ENCODE measurements around the gene CDH23. TPM values are rescaled to one million over a fixed set of nuclear protein-coding genes. Genes with fewer than 3 reads are reported as not detected.

Gene CDH23
- polyA plus RNA-seq, 1 donor from 2014 or later = 6.6 TPM

GRCh38 chr10:71777213-71777985, 380.7 kb downstream of the CDH23 start:
- H3K27ac ChIP-seq (ENCODE audit: low read length) = no peak overlapping the region
- H3K9me2 ChIP-seq (ENCODE audit: insufficient read depth, low read length) = no peaks in the 10 kb centered on the region
- H3K4me2 ChIP-seq (ENCODE audit: low read length) = no peak overlapping the region
- H2AFZ ChIP-seq (ENCODE audit: low read depth, low read length) = no peak overlapping the region
- no peak overlapping the region for H3K9ac ChIP-seq (ENCODE audit: low read length)
- H3K36me3 ChIP-seq (ENCODE audit: insufficient read depth, low read length) = no peaks in the 10 kb centered on the region
- no peak overlapping the region for H3K4me3 ChIP-seq (ENCODE audit: low read length)
- TF ChIP-seq, protein P1, sequence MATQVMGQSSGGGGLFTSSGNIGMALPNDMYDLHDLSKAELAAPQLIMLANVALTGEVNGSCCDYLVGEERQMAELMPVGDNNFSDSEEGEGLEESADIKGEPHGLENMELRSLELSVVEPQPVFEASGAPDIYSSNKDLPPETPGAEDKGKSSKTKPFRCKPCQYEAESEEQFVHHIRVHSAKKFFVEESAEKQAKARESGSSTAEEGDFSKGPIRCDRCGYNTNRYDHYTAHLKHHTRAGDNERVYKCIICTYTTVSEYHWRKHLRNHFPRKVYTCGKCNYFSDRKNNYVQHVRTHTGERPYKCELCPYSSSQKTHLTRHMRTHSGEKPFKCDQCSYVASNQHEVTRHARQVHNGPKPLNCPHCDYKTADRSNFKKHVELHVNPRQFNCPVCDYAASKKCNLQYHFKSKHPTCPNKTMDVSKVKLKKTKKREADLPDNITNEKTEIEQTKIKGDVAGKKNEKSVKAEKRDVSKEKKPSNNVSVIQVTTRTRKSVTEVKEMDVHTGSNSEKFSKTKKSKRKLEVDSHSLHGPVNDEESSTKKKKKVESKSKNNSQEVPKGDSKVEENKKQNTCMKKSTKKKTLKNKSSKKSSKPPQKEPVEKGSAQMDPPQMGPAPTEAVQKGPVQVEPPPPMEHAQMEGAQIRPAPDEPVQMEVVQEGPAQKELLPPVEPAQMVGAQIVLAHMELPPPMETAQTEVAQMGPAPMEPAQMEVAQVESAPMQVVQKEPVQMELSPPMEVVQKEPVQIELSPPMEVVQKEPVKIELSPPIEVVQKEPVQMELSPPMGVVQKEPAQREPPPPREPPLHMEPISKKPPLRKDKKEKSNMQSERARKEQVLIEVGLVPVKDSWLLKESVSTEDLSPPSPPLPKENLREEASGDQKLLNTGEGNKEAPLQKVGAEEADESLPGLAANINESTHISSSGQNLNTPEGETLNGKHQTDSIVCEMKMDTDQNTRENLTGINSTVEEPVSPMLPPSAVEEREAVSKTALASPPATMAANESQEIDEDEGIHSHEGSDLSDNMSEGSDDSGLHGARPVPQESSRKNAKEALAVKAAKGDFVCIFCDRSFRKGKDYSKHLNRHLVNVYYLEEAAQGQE (IDR thresholded peaks at IDR 0.05; ENCODE audit: borderline replicate concordance) = no peak
- no peak for TF ChIP-seq POLR2AphosphoS5 (IDR thresholded peaks at IDR 0.05)
- TF ChIP-seq MXI1 (conservative IDR thresholded peaks at IDR 0.05; ENCODE audit: poor library complexity, severe bottlenecking) = no peak
- no peak for TF ChIP-seq RAD21 (conservative IDR thresholded peaks at IDR 0.05)
- no peaks in the 10 kb centered on the region for H3K9me3 ChIP-seq (ENCODE audit: low read length)
- peaks cover 21% of the 10 kb centered on the region for H3K27me3 ChIP-seq (ENCODE audit: insufficient read depth, low read depth, low read length)
- no peaks in the 10 kb centered on the region for H4K20me1 ChIP-seq (ENCODE audit: insufficient read depth)
- H3F3A ChIP-seq (ENCODE audit: insufficient read depth, low read length, poor library complexity, severe bottlenecking) = no peaks in the 10 kb centered on the region
- H3K79me2 ChIP-seq (replicated peaks; ENCODE audit: insufficient read depth, low read length) = no peaks in the 10 kb centered on the region

GRCh38 chr10:71778071-71778825, 381.5 kb downstream of the CDH23 start:
- Histone ChIP-seq H4K20me1 (ENCODE audit: insufficient read depth) (no peaks in the 10 kb centered on the region), H3K4me3 (ENCODE audit: low read length) (no peak overlapping the region), H3F3A (ENCODE audit: insufficient read depth, low read length, poor library complexity, severe bottlenecking) (no peaks in the 10 kb centered on the region), H3K4me2 (ENCODE audit: low read length) (no peak overlapping the region), H3K9ac (ENCODE audit: low read length) (no peak overlapping the region), H3K27ac (ENCODE audit: low read length) (no peak overlapping the region), H3K79me2 (replicated peaks; ENCODE audit: insufficient read depth, low read length) (no peaks in the 10 kb centered on the region), H3K36me3 (ENCODE audit: insufficient read depth, low read length) (no peaks in the 10 kb centered on the region), H2AFZ (ENCODE audit: low read depth, low read length) (no peak overlapping the region), H3K9me2 (ENCODE audit: insufficient read depth, low read length) (no peaks in the 10 kb centered on the region), H3K9me3 (ENCODE audit: low read length) (no peaks in the 10 kb centered on the region), H3K27me3 (ENCODE audit: insufficient read depth, low read depth, low read length) (peaks cover 14% of the 10 kb centered on the region)
- TF ChIP-seq RAD21 (conservative IDR thresholded peaks at IDR 0.05) (no peak), SMC3 (conservative IDR thresholded peaks at IDR 0.05; ENCODE audit: poor library complexity) (no peak), EZH2 (IDR thresholded peaks at IDR 0.05; ENCODE audit: borderline replicate concordance, insufficient read depth, low read length, poor library complexity, severe bottlenecking) (no peak), EP300 (conservative IDR thresholded peaks at IDR 0.05; ENCODE audit: poor library complexity, severe bottlenecking) (no peak), TAF1 (IDR thresholded peaks at IDR 0.05; ENCODE audit: low read depth) (no peak), POLR2AphosphoS5 (IDR thresholded peaks at IDR 0.05) (no peak), CTCF (IDR thresholded peaks at IDR 0.05; ENCODE audit: poor library complexity, severe bottlenecking) (no peak), MXI1 (conservative IDR thresholded peaks at IDR 0.05; ENCODE audit: poor library complexity, severe bottlenecking) (no peak)
- TF ChIP-seq, protein P1 (IDR thresholded peaks at IDR 0.05; ENCODE audit: borderline replicate concordance) = no peak

Data from neural cell (in vitro differentiated cells).